Measurements from ENCODE around the gene PMEL. TPM values are rescaled to one million over a fixed set of nuclear protein-coding genes. Genes with fewer than 3 reads are reported as not detected.

PMEL gene
- total and polyA plus RNA-seq, 2 of the 4 experiments (the other 2 are of a cell fraction), result 1.4 to 5.8 TPM

DNA sequence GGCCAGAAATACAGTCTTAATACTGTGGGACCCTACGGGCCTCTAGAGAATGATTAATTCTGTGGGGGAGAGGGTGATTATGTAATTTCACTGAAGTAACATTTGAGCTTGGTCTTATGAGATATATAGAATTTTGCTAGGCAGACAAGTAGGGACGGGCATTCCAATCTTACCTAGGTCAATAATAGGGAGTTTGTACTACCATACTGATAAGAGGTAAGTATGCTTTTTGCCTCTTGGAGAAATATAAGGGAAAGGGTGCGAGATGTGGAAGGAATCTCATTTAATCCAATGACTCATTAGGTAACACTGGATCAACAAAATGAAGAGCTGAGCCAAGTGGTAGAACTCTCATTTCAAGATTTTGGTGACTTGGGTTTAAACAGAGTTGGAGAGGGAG is 13.2 kb upstream of the PMEL start:
- no peak overlapping the region for H3K4me2 ChIP-seq (ENCODE audit: low read depth, low read length)
- ChIA-PET CTCF (interaction anchor here (1.1 kb wide), 1 partner anchor 16 kb away, joined by 4 read pairs; no protein-coding TSS in a partner anchor), POLR2A (ENCODE audit: unreplicated experiment) (no interaction called here)
- no peak overlapping the region for H2BK15ac ChIP-seq (ENCODE audit: low read depth, low read length)
- no TSS peak for BruUV-seq (replicated peaks)
- no peak overlapping the region for H3K23ac ChIP-seq (ENCODE audit: low read depth, low read length)
- no peak overlapping the region for H3K27ac ChIP-seq (ENCODE audit: insufficient read depth, low read length)
- peaks cover 2% of the 10 kb centered on the region; the same call in 1 of the 2 replicates for H3K4me1 ChIP-seq (ENCODE audit: control insufficient read depth, insufficient read depth, low read length)
- H4K5ac ChIP-seq (ENCODE audit: low read depth, low read length), result no peak overlapping the region
- no peaks in the 10 kb centered on the region for H3K9me3 ChIP-seq (ENCODE audit: control insufficient read depth, insufficient read depth, low read length)
- H4K20me1 ChIP-seq (ENCODE audit: insufficient read depth, low read length), result peaks cover 32% of the 10 kb centered on the region; the same call in 1 of the 2 replicates
- H2BK5ac ChIP-seq (ENCODE audit: low read depth, low read length, poor library complexity, severe bottlenecking), result no peak overlapping the region
- ATAC-seq (ENCODE audit: low read depth), result no peak
- H4K8ac ChIP-seq (ENCODE audit: low read depth in 2 of 2, low read length in 2 of 2), result no peak overlapping the region
- H3K36me3 ChIP-seq (ENCODE audit: control insufficient read depth, insufficient read depth, low read length), result peaks cover 24% of the 10 kb centered on the region
- no peak overlapping the region for H3K4ac ChIP-seq (ENCODE audit: low read depth, low read length)
- no peaks in the 10 kb centered on the region; the same call in 1 of the 2 replicates for H3K9me1 ChIP-seq (ENCODE audit: insufficient read depth, low read length)
- dilution Hi-C loops (cut with HindIII; ENCODE audit: low sequenced_read_pairs, unreplicated experiment), result no loop called here
- H3K79me1 ChIP-seq (ENCODE audit: low read depth in 1 of 2, low read length in 2 of 2), result peaks cover 16 to 75% of the 10 kb centered on the region in 2 experiments
- intact Hi-C loops (cut with micrococcal nuclease), result no loop called here
- no peak overlapping the region for H2AK9ac ChIP-seq (replicated peaks; ENCODE audit: low read depth, low read length, poor library complexity)
- TF ChIP-seq MAZ (IDR thresholded peaks at IDR 0.05; ENCODE audit: borderline replicate concordance, low read depth, low read length) (no peak), SMC3 (IDR thresholded peaks at IDR 0.05; ENCODE audit: low read depth, low read length) (no peak), RFX5 (IDR thresholded peaks at IDR 0.05; ENCODE audit: low read depth, low read length) (no peak), RAD21 (IDR thresholded peaks at IDR 0.05; ENCODE audit: low read length) (no peak), CHD1 (IDR thresholded peaks at IDR 0.05; ENCODE audit: low read depth, low read length) (no peak), POLR2A (IDR thresholded peaks at IDR 0.05; ENCODE audit: low read depth, low read length) (no peak), CEBPB (IDR thresholded peaks at IDR 0.05; ENCODE audit: low read depth, low read length) (no peak), FOS (IDR thresholded peaks at IDR 0.05; ENCODE audit: low read depth, low read length) (no peak), BHLHE40 (IDR thresholded peaks at IDR 0.05; ENCODE audit: low read depth, low read length) (no peak), MXI1 (IDR thresholded peaks at IDR 0.05; ENCODE audit: borderline replicate concordance, low read depth, low read length) (no peak), RCOR1 (IDR thresholded peaks at IDR 0.05; ENCODE audit: insufficient replicate concordance, low read length) (no peak), MAFK (IDR thresholded peaks at IDR 0.05; ENCODE audit: low read depth, low read length) (no peak)
- TF ChIP-seq, protein P1, sequence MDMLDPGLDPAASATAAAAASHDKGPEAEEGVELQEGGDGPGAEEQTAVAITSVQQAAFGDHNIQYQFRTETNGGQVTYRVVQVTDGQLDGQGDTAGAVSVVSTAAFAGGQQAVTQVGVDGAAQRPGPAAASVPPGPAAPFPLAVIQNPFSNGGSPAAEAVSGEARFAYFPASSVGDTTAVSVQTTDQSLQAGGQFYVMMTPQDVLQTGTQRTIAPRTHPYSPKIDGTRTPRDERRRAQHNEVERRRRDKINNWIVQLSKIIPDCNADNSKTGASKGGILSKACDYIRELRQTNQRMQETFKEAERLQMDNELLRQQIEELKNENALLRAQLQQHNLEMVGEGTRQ (IDR thresholded peaks at IDR 0.05; ENCODE audit: low read depth, low read length), result no peak
- TF ChIP-seq, protein P2, sequence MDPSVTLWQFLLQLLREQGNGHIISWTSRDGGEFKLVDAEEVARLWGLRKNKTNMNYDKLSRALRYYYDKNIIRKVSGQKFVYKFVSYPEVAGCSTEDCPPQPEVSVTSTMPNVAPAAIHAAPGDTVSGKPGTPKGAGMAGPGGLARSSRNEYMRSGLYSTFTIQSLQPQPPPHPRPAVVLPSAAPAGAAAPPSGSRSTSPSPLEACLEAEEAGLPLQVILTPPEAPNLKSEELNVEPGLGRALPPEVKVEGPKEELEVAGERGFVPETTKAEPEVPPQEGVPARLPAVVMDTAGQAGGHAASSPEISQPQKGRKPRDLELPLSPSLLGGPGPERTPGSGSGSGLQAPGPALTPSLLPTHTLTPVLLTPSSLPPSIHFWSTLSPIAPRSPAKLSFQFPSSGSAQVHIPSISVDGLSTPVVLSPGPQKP (IDR thresholded peaks at IDR 0.05; ENCODE audit: borderline replicate concordance, low read depth, low read length), result no peak
- TF ChIP-seq, protein P3, sequence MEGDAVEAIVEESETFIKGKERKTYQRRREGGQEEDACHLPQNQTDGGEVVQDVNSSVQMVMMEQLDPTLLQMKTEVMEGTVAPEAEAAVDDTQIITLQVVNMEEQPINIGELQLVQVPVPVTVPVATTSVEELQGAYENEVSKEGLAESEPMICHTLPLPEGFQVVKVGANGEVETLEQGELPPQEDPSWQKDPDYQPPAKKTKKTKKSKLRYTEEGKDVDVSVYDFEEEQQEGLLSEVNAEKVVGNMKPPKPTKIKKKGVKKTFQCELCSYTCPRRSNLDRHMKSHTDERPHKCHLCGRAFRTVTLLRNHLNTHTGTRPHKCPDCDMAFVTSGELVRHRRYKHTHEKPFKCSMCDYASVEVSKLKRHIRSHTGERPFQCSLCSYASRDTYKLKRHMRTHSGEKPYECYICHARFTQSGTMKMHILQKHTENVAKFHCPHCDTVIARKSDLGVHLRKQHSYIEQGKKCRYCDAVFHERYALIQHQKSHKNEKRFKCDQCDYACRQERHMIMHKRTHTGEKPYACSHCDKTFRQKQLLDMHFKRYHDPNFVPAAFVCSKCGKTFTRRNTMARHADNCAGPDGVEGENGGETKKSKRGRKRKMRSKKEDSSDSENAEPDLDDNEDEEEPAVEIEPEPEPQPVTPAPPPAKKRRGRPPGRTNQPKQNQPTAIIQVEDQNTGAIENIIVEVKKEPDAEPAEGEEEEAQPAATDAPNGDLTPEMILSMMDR (conservative IDR thresholded peaks at IDR 0.05; ENCODE audit: low read depth, low read length), result no peak
- no peak overlapping the region for H3K9ac ChIP-seq (ENCODE audit: low read depth, low read length)
- no peak overlapping the region for H2BK20ac ChIP-seq (ENCODE audit: low read depth, low read length)
- H3K27me3 ChIP-seq (ENCODE audit: control insufficient read depth, insufficient read depth, low read length), result no peaks in the 10 kb centered on the region
- in situ Hi-C loops (cut with MboI; ENCODE audit: low sequenced_read_pairs), result no loop called here
- H2AFZ ChIP-seq (replicated peaks; ENCODE audit: low read length, poor library complexity), result no peak overlapping the region
- H2AK5ac ChIP-seq (ENCODE audit: low read depth, low read length), result no peak overlapping the region
- no peak overlapping the region for H3K56ac ChIP-seq (ENCODE audit: extremely low read depth, insufficient read depth, low read length)
- H3K18ac ChIP-seq (ENCODE audit: low read depth, low read length), result no peak overlapping the region
- H3K14ac ChIP-seq (replicated peaks; ENCODE audit: low read depth, low read length), result no peak overlapping the region
- H3K4me3 ChIP-seq (ENCODE audit: insufficient read depth, low read depth, low read length), result no peak overlapping the region
- DNase-seq, result no peak
- H4K91ac ChIP-seq (ENCODE audit: insufficient read depth, low read depth, low read length), result no peak overlapping the region
- WGBS, 2 experiments (ENCODE audit: extremely low coverage in 2 of 2, insufficient read length in 1 of 2), result no CpG with 5 or more reads among the region's 3 CpGs
- H2BK120ac ChIP-seq (ENCODE audit: low read depth, low read length), result no peak overlapping the region

Measured in IMR-90 (cell line).